Iris pigment epithelial cell (primary cell): ENCODE measurements around the gene TPGS2.
A peak's percentile ranks its signal among the peaks of the same experiment; 100 is the strongest.
"Not testable (repeated sequence)": the region's sequence is repeated elsewhere in the genome, so short reads cannot be mapped to it uniquely, and the experiment has no call there.

Source experiments
- DNase-seq: peaks from one replicate; pipeline ENCODE4 v3.0.0-alpha.2; 2011; ENCODE audit warnings: low read depth

TPGS2 gene, protein sequence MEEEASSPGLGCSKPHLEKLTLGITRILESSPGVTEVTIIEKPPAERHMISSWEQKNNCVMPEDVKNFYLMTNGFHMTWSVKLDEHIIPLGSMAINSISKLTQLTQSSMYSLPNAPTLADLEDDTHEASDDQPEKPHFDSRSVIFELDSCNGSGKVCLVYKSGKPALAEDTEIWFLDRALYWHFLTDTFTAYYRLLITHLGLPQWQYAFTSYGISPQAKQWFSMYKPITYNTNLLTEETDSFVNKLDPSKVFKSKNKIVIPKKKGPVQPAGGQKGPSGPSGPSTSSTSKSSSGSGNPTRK

DNA sequence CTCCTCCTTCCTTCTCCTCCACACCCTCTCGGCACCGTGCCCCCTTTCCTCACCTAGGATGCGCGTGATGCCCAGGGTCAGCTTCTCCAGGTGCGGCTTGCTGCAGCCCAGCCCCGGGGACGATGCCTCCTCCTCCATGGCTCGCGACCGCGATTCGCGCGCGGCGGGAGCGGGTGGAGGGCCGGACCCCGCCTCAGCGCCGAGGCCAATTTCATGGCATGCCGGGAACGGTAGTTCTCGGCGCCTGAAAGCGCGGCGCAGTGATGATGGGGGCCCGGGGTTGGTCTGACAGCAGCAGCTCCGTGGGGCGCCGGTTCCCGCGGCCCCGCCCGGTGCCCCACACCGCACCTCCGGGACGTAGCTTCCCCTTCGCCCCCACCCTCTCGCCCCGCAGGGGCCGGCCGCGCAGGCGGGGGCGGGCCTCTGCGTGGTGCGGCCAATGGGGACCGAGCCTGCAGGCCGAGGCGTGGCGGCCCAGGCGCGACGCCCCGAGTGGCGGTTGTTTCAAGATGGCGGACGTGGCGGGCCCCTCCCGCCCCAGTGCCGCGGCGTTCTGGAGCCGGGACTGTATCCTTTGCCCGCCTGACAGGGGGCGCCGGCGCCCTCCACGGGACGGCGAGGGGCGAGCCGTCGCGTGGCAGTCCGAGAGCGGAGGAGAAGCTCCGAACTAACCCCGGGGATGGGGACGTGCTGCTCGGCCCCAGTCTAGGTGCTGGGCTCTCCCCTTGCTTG is at the start of gene TPGS2, which contains the start of gene KIAA1328:
Gene TPGS2 (minus strand): TSS at position 373 of the 732 bp plus-strand sequence. CDS start 235 bp downstream, at position 138.
Gene KIAA1328 (plus strand): TSS at position 498 of the 732 bp plus-strand sequence. CDS start 12 bp downstream, at position 510.
- peak; percentile 89 for DNase-seq

GRCh38 chr18:36873826-36874225 is 45.0 kb upstream of the TPGS2 start:
- not testable (repeated sequence) for DNase-seq

GRCh38 chr18:36872329-36872728 is 43.5 kb upstream of the TPGS2 start:
- DNase-seq = no peak

- no peak for DNase-seq
These were observed 43.0 kb upstream of the TPGS2 start for GRCh38 chr18:36871801-36872200.

- DNase-seq = no peak
These were observed 38.3 kb upstream of the TPGS2 start for GRCh38 chr18:36867056-36867455.

DNA sequence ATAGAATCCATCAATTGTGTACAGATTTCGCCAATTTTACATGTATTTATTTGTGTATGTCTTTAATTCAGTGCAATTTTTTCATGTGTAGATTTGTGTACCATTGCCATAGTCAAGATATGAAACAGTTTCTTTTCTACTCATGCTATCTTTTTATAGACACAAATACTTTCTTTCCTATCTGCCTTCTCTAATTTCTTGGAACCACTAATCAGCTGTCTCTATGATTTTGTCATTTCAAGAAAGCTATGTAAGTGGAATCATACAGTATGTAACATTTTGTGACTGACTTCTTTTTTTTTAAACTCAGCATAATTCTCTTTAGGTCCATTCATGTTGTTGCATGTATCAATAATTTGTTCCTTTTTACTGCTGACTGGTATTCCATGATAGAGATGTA is 33.4 kb upstream of the TPGS2 start:
- no peak for DNase-seq

DNA sequence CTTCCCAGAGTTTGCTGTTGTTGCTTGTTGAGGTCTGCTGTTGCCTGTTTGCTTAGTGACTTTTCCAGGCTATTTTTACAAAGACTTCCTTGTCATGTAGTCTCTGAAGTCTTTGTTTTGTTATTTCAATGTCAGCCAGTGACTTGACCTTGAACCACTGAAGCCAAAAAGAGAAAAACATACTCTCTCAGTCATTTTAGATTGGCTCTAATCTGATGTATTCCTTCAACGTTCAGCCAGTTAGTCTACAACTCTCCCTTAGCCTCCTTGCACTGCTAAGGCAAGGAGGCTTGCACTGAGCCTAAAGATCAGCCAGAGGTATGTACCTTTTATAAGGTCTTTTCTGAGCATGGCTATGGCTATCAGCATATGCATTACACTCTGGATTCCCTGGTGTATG is 28.0 kb upstream of the TPGS2 start:
- DNase-seq = no peak

GRCh38 chr18:36851202-36851590 is 22.4 kb upstream of the TPGS2 start:
- DNase-seq = no peak

DNA sequence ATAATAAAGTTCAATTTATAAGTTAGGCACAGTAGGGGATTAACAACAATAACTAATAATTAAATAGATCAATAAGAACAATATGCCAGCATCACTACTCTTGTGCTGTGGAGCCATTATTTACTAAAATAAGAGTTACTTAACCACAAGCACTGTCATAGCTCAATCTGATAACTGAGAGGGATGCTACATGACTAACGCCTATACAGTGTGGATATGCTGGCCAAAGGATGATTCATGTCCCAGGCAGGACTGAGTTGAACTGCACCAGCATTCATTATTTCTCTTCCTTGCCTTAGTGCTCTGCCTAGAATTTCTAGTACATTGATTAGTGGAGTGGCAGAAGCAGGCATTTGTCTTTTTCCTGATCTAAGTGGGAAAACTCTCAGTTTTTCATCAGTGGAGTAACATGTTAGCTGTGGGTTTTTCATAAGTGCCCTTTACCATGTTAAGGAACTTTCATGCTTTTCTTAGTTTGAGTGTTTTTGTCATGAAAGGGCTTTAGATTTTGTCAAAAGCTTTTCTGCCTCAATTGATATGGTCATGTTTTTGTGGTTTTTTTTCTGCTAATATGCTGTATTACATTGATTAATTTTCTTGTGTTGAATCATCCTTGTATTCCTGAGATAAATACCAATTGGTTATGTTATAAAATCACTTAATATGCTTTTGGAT is 21.9 kb upstream of the TPGS2 start:
- peak; percentile 98 for DNase-seq

GRCh38 chr18:36849288-36850006 is 20.6 kb upstream of the TPGS2 start:
- peak; percentile 92 for DNase-seq

DNA sequence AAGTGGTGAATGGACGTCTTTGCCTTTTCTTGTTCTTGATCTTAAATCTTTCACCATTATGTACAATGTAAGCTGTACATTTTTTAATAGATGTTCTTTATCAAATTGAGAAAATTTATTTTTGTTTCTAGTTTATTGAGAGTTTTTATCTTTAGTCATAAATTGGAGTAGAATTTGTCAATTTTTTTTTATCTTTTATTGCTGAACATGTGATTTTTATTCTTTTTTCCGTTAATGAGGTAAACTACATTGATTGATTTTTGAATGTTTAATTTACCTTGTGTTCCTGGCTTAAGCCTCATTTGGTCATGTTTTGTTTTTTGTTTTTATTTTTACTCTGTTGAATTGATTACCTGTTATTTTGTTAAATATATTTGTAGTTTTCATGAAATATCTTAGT is 19.8 kb upstream of the TPGS2 start:
- no peak for DNase-seq

GRCh38 chr18:36843784-36844183 is 15.0 kb upstream of the TPGS2 start:
- peak; percentile 48 for DNase-seq

GRCh38 chr18:36843199-36843598 is 14.4 kb upstream of the TPGS2 start:
- no peak for DNase-seq

- DNase-seq = no peak
These were observed 11.0 kb upstream of the TPGS2 start for GRCh38 chr18:36839835-36840234.

- no peak for DNase-seq
These were observed 7.1 kb upstream of the TPGS2 start for GRCh38 chr18:36835927-36836326.

DNA sequence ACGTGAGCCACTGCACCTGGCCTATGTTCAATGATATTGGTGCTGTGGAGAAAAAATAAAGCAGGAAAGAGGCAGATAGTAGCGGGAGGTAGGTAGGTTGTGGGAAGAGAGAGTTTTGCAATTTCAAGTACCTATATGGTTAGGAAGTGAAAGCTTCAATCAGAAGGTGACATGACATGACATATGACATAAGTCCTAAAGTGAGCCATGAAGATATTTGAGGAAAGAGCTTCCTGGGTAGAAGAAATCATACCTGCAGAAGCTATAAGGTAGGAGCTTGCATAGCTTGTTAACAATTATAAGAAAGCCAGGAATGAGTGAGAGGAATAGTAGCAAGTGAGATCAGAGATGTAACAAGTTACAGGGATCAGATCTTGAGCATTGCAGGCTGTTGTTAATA is 4.3 kb upstream of the TPGS2 start:
- DNase-seq = no peak

- DNase-seq = peak; percentile 69
These were observed 2.3 kb upstream of the TPGS2 start for GRCh38 chr18:36831139-36831538.

DNA sequence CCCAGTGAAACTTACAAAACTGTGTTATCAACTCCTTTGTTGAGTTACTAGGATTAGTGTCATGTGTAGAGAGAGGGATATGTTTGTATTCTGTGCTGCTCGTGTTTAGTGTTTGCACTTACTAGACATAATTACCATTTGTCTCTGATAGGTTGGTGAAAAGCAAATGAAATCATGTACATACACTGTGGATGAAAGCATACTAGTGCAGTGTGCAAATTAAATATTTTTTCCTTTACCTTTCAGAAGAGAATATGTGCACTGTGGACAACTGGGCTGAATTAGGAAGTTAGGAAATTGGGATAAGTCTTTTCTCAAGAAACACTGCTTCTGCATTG is 1.3 kb upstream of the TPGS2 start:
- no peak for DNase-seq

GRCh38 chr18:36829362-36830157 is 758 bp upstream of the TPGS2 start:
- DNase-seq = peak; percentile 40

- DNase-seq = peak; percentile 82
These were observed 609 bp downstream of the TPGS2 start for GRCh38 chr18:36828157-36828629.

DNA sequence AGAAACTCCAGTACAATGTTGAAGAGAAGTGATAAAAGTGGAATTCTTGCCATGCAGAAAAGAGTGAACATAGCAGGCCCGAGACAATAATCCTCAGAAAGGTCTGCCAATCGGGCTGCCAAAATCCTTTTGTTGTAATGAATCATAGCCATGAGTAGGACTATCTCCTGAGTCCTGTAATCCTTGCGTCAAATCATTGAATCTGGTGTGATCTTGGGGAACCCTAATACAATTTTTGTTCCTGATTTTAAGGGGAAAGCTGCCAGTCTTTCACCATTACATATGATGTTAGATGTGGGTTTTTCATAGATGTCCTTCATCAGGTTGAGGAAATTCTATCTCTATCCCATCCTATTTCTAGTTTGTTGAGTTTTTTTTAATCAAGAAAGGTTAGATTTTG is 2.2 kb downstream of the TPGS2 start:
- peak; percentile 38 for DNase-seq
